Astrocyte (in vitro differentiated cells and primary cell): Measurements from ENCODE around the gene BHLHA15. TPM values are rescaled to one million over a fixed set of nuclear protein-coding genes. Genes with fewer than 3 reads are reported as not detected.

ENCODE experiments used
- DNase-seq: peaks from one replicate; pipeline ENCODE4 v3.0.0-alpha.2; 2010; ENCODE audit warnings: low read depth
- FAIRE-seq: peaks from 2 replicates; lab custom pipeline; 2011; peaks lifted over from hg19 to GRCh38; lab: Jason Lieb, UNC
- H2AFZ ChIP-seq: 2 replicates; pipeline ENCODE4 v1.6.0; 2012; ENCODE audit warnings: low read depth, low read length, inconsistent platforms
- H3K27ac ChIP-seq: 2 replicates; pipeline ENCODE4 v1.5.1; 2011; ENCODE audit warnings: low read depth, low read length, inconsistent platforms
- H3K27me3 ChIP-seq: 2 replicates; pipeline ENCODE4 v1.6.0; 2011; ENCODE audit warnings: low read length, inconsistent platforms; ENCODE audit not compliant: insufficient read depth
- H3K36me3 ChIP-seq: 2 replicates; pipeline ENCODE4 v1.5.1; 2011; ENCODE audit warnings: low read length, inconsistent platforms; ENCODE audit not compliant: insufficient read depth
- H3K4me1 ChIP-seq: 2 replicates; pipeline ENCODE4 v1.5.1; 2011; ENCODE audit warnings: low read length, inconsistent platforms; ENCODE audit not compliant: insufficient read depth
- H3K4me2 ChIP-seq: 2 replicates; pipeline ENCODE4 v1.6.0; 2012; ENCODE audit warnings: low read length, inconsistent platforms
- H3K4me3 ChIP-seq: 2 replicates; pipeline ENCODE4 v1.5.1; 2011; ENCODE audit warnings: low read depth, mild to moderate bottlenecking, low read length, inconsistent platforms; ENCODE audit not compliant: insufficient read depth
- H3K79me2 ChIP-seq: 2 replicates; pipeline ENCODE4 v1.6.0; 2012; ENCODE audit warnings: mild to moderate bottlenecking, low read length, inconsistent platforms; ENCODE audit not compliant: insufficient read depth
- H3K9ac ChIP-seq: 2 replicates; pipeline ENCODE4 v1.6.0; 2012; ENCODE audit warnings: mild to moderate bottlenecking, low read length, inconsistent platforms
- H3K9me3 ChIP-seq: 2 replicates; pipeline ENCODE4 v1.5.1; 2012; ENCODE audit warnings: low read depth, mild to moderate bottlenecking, low read length, inconsistent platforms; ENCODE audit not compliant: insufficient read depth
- H4K20me1 ChIP-seq: 2 replicates; pipeline ENCODE4 v1.6.0; 2012; ENCODE audit warnings: low read length, inconsistent platforms; ENCODE audit not compliant: insufficient read depth
- H3K27ac Mint-ChIP-seq: one replicate; pipeline ENCODE4 v1.8.0; 2021; ENCODE audit warnings: mild to moderate bottlenecking, mixed read lengths; ENCODE audit not compliant: unreplicated experiment
- H3K27me3 Mint-ChIP-seq: one replicate; pipeline ENCODE4 v1.8.0; 2021; ENCODE audit warnings: low read depth, mixed read lengths; ENCODE audit not compliant: unreplicated experiment
- H3K36me3 Mint-ChIP-seq: one replicate; pipeline ENCODE4 v1.8.0; 2021; ENCODE audit warnings: low read depth, mixed read lengths; ENCODE audit not compliant: unreplicated experiment
- H3K4me1 Mint-ChIP-seq: one replicate; pipeline ENCODE4 v1.8.0; 2021; ENCODE audit warnings: low read depth, mixed read lengths; ENCODE audit not compliant: unreplicated experiment
- H3K4me3 Mint-ChIP-seq: one replicate; pipeline ENCODE4 v1.8.0; 2021; ENCODE audit warnings: mild to moderate bottlenecking, moderate library complexity, mixed read lengths; ENCODE audit not compliant: unreplicated experiment
- H3K9me3 Mint-ChIP-seq: one replicate; pipeline ENCODE4 v1.8.0; 2021; ENCODE audit warnings: mild to moderate bottlenecking, mixed read lengths; ENCODE audit not compliant: unreplicated experiment
- CTCF ChIP-seq: IDR thresholded peaks from 2 replicates; pipeline ENCODE4 v1.5.1; 2011; ENCODE audit warnings: low read depth, mild to moderate bottlenecking, inconsistent platforms, low read length, moderate library complexity; ENCODE audit not compliant: insufficient read depth
- EZH2 ChIP-seq: IDR thresholded peaks from 2 replicates; pipeline ENCODE4 v1.6.1; 2012; ENCODE audit warnings: mild to moderate bottlenecking, low read length, inconsistent platforms; ENCODE audit not compliant: insufficient read depth
- total RNA-seq: library from RNA; stranded (reverse); gene quantifications from 2 replicates; pipeline ENCODE4 v1.2.1, GENCODE V29; 2021

Gene BHLHA15
- total RNA-seq, 1 donor from 2014 or later, result 0.57 TPM

GRCh38 chr7:98232799-98233198 lies 21.6 kb downstream of the BHLHA15 start:
- peaks cover 7% of the 10 kb centered on the region for H3K36me3 Mint-ChIP-seq
- H4K20me1 ChIP-seq, result no peaks in the 10 kb centered on the region
- FAIRE-seq (no peak), DNase-seq (no peak)
- no peak overlapping the region for H3K4me3 Mint-ChIP-seq
- no peaks in the 10 kb centered on the region for H3K36me3 ChIP-seq
- H3K79me2 ChIP-seq, result no peaks in the 10 kb centered on the region
- TF ChIP-seq CTCF (no peak), EZH2 (no peak)
- no peak overlapping the region for H3K4me2 ChIP-seq
- H3K27ac ChIP-seq, result no peak overlapping the region
- no peaks in the 10 kb centered on the region for H3K27me3 Mint-ChIP-seq
- H3K27me3 ChIP-seq, result no peaks in the 10 kb centered on the region
- no peak overlapping the region for H3K27ac Mint-ChIP-seq
- no peak overlapping the region for H3K4me3 ChIP-seq
- no peak overlapping the region for H2AFZ ChIP-seq
- no peaks in the 10 kb centered on the region for H3K4me1 ChIP-seq
- no peaks in the 10 kb centered on the region for H3K9me3 Mint-ChIP-seq
- no peaks in the 10 kb centered on the region for H3K9me3 ChIP-seq
- H3K4me1 Mint-ChIP-seq, result no peaks in the 10 kb centered on the region
- H3K9ac ChIP-seq, result no peak overlapping the region

DNA sequence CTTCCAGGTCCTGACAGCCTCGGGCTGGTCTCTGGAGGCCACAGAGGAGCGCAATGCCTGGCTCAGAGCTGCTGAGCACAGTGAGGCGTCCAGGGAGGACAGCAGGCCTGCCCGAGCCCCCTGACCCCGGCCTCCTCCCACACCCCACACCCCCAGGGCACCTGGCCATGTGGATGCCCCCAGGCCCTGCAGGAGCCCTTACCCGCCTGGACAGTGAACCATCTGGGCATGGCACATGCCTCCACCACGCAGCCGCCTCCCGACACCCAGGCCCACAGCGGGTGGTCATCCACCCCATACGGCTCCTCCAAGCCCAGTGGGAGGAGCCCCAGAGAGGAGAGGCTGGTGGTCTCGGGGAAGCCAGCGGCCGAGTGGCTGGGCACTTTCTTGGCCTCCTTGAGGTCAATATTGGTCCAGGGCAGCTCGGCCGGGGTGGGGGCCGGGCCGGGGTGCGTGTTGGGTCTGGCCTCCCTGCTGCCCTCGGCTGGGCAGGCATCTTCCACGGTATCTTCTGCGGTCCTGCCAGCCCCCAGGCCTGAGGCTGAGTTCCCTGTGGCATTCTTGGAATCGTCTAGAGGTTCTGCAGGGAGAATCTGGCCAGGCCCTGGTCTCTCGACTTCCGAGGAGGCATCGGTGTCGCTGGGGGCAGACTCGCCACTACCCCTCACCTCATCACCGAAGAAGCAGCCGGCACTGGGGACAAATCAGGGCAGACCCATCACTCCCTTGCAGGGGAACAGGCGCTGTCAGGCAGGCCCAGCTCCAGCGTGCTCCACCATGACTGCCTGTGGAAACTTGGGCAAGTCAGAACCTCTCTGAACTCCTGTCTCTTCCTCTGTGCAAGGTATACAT lies 22.2 kb downstream of the BHLHA15 start:
- peaks cover 2% of the 10 kb centered on the region for H3K4me1 Mint-ChIP-seq
- no peak for FAIRE-seq
- no peak overlapping the region for H3K27ac Mint-ChIP-seq

More for the DNA sequence above, 22.2 kb downstream of the BHLHA15 start:
- Histone ChIP-seq H3K9me3 (no peaks in the 10 kb centered on the region), H3K36me3 (no peaks in the 10 kb centered on the region), H3K9ac (no peak overlapping the region), H4K20me1 (no peaks in the 10 kb centered on the region), H3K4me2 (no peak overlapping the region), H3K27me3 (no peaks in the 10 kb centered on the region), H2AFZ (no peak overlapping the region), H3K27ac (no peak overlapping the region), H3K4me1 (peaks cover 1% of the 10 kb centered on the region), H3K4me3 (no peak overlapping the region), H3K79me2 (no peaks in the 10 kb centered on the region)
- no peaks in the 10 kb centered on the region for H3K27me3 Mint-ChIP-seq
- H3K9me3 Mint-ChIP-seq, result no peaks in the 10 kb centered on the region
- TF ChIP-seq CTCF (no peak), EZH2 (no peak)
- no peak overlapping the region for H3K4me3 Mint-ChIP-seq
- no peak for DNase-seq
- peaks cover 9% of the 10 kb centered on the region for H3K36me3 Mint-ChIP-seq
